DND-41 (cell line): Measurements from ENCODE around the gene WDR5.

ENCODE experiments used
- ATAC-seq: fragments of 200-7000 bp; cut with Tn5 transposase; 3 replicates; pipeline ENCODE4 v1.9.1; 2021; ENCODE audit warnings: low read depth; ENCODE audit not compliant: insufficient read depth
- DNase-seq: peaks from one replicate; pipeline ENCODE4 v3.0.0-alpha.2; 2020
- H2AFZ ChIP-seq: 2 replicates; pipeline ENCODE4 v1.6.0; 2012; ENCODE audit warnings: low read depth, low read length
- H3K27ac ChIP-seq: 2 replicates; pipeline ENCODE4 v1.5.1; 2012; ENCODE audit warnings: low read length, inconsistent platforms
- H3K27me3 ChIP-seq: fragments of 200-600 bp; sonication (generic); 2 replicates; pipeline ENCODE4 v1.6.0; 2012; ENCODE audit warnings: low read length, mild to moderate bottlenecking, inconsistent platforms; ENCODE audit not compliant: insufficient read depth, poor library complexity
- H3K36me3 ChIP-seq: 2 replicates; pipeline ENCODE4 v1.5.1; 2012; ENCODE audit warnings: low read length, inconsistent platforms; ENCODE audit not compliant: insufficient read depth
- H3K4me1 ChIP-seq: 2 replicates; pipeline ENCODE4 v1.5.1; 2012; ENCODE audit warnings: mild to moderate bottlenecking, low read length; ENCODE audit not compliant: insufficient read depth
- H3K4me2 ChIP-seq: 2 replicates; pipeline ENCODE4 v1.6.0; 2012; ENCODE audit warnings: mild to moderate bottlenecking, moderate library complexity, low read length, inconsistent platforms; ENCODE audit not compliant: insufficient read depth
- H3K4me3 ChIP-seq, 2 experiments: fragments of 200-600 bp in 1 of 2; shearing (Covaris generic) in 1 of 2; 2 replicates each; pipeline ENCODE4 v1.5.1; 2012 to 2016; ENCODE audit warnings: inconsistent platforms in 2 of 2, low read length in 2 of 2, mild to moderate bottlenecking in 2 of 2, low read depth in 1 of 2, moderate library complexity in 1 of 2
- H3K79me2 ChIP-seq: 2 replicates; pipeline ENCODE4 v1.6.0; 2012; ENCODE audit warnings: low read length, inconsistent platforms; ENCODE audit not compliant: insufficient read depth
- H3K9ac ChIP-seq: 2 replicates; pipeline ENCODE4 v1.6.0; 2012; ENCODE audit warnings: low read depth, mild to moderate bottlenecking, inconsistent platforms, low read length, moderate library complexity
- H3K9me3 ChIP-seq: 2 replicates; pipeline ENCODE4 v1.5.1; 2012; ENCODE audit warnings: low read length, moderate library complexity, mild to moderate bottlenecking, inconsistent platforms; ENCODE audit not compliant: insufficient read depth, severe bottlenecking
- H4K20me1 ChIP-seq: 2 replicates; pipeline ENCODE4 v1.6.0; 2012; ENCODE audit warnings: low read length; ENCODE audit not compliant: insufficient read depth
- EZH2 ChIP-seq: IDR thresholded peaks from 3 replicates; pipeline ENCODE4 v1.6.1; 2012; ENCODE audit warnings: borderline replicate concordance, low read depth, mild to moderate bottlenecking, moderate library complexity, low read length, inconsistent platforms; ENCODE audit not compliant: severe bottlenecking
- TF ChIP-seq, protein P1 (sequence below): IDR thresholded peaks from 2 replicates; pipeline ENCODE4 v1.5.1; 2012; ENCODE audit warnings: borderline replicate concordance, low read length, moderate library complexity, mild to moderate bottlenecking; ENCODE audit not compliant: poor library complexity, severe bottlenecking; ENCODE audit errors: extremely low read depth

Gene WDR5

DNA sequence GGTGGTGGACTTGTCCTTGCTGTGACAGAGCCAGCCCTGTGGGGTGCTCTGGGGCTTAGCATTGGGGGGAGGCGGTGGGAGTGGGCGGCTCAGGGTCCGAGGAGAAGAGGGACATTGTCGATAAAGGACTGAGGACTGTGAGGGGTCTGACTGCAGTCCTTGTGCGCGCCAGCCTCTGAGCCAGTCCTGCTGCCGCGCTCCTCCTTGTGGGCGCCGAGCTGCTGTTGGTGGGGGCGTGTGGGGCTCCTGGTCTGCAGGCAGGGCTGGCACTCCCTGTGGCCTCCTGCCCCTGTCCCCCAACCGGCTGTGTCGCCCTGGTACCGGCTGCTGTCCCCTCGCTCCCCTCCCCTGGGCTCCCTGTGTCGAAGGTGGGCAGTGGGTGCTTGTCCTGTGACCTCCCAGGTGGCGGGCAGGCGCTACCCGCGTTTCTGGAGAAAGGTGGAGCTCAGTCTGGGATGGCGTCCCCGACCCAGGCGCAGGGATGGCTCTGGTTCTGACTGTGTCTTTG is 21.6 kb downstream of the WDR5 start:
- no peak overlapping the region for H3K4me2 ChIP-seq
- H3K9ac ChIP-seq: no peak overlapping the region
- no peak for DNase-seq
- no peaks in the 10 kb centered on the region for H3K27me3 ChIP-seq
- no peaks in the 10 kb centered on the region for H3K9me3 ChIP-seq
- no peak overlapping the region for H3K4me3 ChIP-seq
- TF ChIP-seq, protein P1, sequence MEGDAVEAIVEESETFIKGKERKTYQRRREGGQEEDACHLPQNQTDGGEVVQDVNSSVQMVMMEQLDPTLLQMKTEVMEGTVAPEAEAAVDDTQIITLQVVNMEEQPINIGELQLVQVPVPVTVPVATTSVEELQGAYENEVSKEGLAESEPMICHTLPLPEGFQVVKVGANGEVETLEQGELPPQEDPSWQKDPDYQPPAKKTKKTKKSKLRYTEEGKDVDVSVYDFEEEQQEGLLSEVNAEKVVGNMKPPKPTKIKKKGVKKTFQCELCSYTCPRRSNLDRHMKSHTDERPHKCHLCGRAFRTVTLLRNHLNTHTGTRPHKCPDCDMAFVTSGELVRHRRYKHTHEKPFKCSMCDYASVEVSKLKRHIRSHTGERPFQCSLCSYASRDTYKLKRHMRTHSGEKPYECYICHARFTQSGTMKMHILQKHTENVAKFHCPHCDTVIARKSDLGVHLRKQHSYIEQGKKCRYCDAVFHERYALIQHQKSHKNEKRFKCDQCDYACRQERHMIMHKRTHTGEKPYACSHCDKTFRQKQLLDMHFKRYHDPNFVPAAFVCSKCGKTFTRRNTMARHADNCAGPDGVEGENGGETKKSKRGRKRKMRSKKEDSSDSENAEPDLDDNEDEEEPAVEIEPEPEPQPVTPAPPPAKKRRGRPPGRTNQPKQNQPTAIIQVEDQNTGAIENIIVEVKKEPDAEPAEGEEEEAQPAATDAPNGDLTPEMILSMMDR: no peak
- no peak for TF ChIP-seq EZH2
- no peak for ATAC-seq
- no peak overlapping the region for H3K27ac ChIP-seq
- no peak overlapping the region for H2AFZ ChIP-seq
- no peaks in the 10 kb centered on the region for H3K79me2 ChIP-seq
- peaks cover 18% of the 10 kb centered on the region for H4K20me1 ChIP-seq
- peaks cover 72% of the 10 kb centered on the region for H3K36me3 ChIP-seq
- no peaks in the 10 kb centered on the region for H3K4me1 ChIP-seq

DNA sequence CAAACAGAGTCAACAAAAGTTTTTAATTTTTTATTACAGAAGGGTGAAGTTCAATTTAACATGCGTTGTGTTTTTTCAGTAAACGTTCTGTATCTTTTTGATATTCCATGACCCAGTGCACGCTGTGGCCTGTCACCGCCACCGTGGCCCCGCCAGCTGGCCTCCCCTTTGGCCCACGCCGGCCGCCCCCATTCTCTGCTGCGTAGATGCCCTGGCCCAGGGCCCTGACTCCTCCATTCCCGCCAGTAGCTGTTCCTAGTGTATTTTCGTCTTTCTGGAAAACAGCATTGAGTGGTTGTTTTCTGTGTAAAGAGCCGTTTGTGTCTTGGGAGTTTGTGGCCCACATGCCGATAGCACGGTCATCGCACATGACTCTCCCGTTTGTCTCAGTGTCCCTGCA is 22.4 kb downstream of the WDR5 start:
- Histone ChIP-seq H3K4me3 (no peak overlapping the region), H3K4me2 (no peak overlapping the region), H3K9me3 (no peaks in the 10 kb centered on the region), H4K20me1 (peaks cover 13% of the 10 kb centered on the region), H2AFZ (no peak overlapping the region), H3K27me3 (no peaks in the 10 kb centered on the region), H3K36me3 (peaks cover 64% of the 10 kb centered on the region), H3K27ac (no peak overlapping the region), H3K4me1 (no peaks in the 10 kb centered on the region), H3K79me2 (no peaks in the 10 kb centered on the region), H3K9ac (no peak overlapping the region)
- TF ChIP-seq, protein P1: no peak
- TF ChIP-seq EZH2: no peak
- no peak for ATAC-seq
- no peak for DNase-seq

DNA sequence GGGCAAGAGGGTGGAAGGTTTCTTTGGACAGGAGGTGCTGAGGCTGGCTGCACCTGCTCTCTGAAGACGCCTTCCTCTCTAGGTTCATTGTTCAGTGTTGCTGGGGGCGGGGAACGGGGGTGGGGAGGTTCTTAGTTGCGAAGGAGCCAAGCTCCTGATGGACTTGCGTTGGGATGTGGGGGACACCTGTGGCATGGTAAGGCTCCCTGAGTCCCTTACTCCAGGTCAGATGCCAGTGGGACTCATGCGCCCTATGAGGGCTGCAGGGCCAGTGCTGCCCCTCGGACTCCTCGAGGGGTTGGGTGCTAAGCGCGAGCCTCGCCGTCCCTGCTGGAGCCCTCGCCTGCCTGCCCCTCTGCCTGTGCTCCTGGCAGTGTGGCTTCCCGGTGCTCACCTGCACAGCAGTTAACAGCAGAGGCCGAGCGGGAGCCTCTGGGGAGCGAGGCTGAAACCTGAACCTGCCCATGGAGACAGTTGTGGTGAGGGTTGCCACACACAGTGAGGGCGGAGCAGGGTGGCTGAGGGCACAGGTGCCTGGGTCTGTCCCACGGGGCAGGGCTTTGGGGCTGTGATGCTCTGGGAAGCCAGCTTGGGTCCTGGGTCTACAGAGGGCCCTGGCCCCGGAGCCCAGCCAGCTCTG is 23.0 kb downstream of the WDR5 start:
- Histone ChIP-seq H3K36me3 (peaks cover 58% of the 10 kb centered on the region), H2AFZ (no peak overlapping the region), H3K4me2 (no peak overlapping the region), H3K79me2 (no peaks in the 10 kb centered on the region), H3K4me1 (peaks cover 3% of the 10 kb centered on the region), H3K9ac (no peak overlapping the region), H3K27ac (no peak overlapping the region), H4K20me1 (peaks cover 7% of the 10 kb centered on the region), H3K27me3 (no peaks in the 10 kb centered on the region), H3K9me3 (no peaks in the 10 kb centered on the region), H3K4me3 (no peak overlapping the region)
- DNase-seq (no peak), ATAC-seq (peak; percentile 44; the same call in 2 of the 3 replicates)
- TF ChIP-seq, protein P1: no peak
- no peak for TF ChIP-seq EZH2
